MG63 (cell line): ENCODE results near the gene TMEM203. TPM values are rescaled to one million over a fixed set of nuclear protein-coding genes. Genes with fewer than 3 reads are reported as not detected.
A peak's percentile ranks its signal among the peaks of the same experiment; 100 is the strongest.

Experiments
- DNase-seq: peaks from one replicate; pipeline ENCODE4 v3.0.0-alpha.2; 2020
- H3K27me3 ChIP-seq: fragments of 250-450 bp; sonication (Bioruptor Pico); 2 replicates; pipeline ENCODE4 v1.5.1; 2020; ENCODE audit warnings: mild to moderate bottlenecking, moderate library complexity
- H3K36me3 ChIP-seq: fragments of 250-450 bp; sonication (Bioruptor Pico); 2 replicates; pipeline ENCODE4 v1.5.1; 2020; ENCODE audit warnings: mild to moderate bottlenecking, moderate library complexity
- H3K4me3 ChIP-seq: fragments of 250-450 bp; sonication (Bioruptor Pico); 2 replicates; pipeline ENCODE4 v1.5.1; 2020; ENCODE audit warnings: mild to moderate bottlenecking, moderate library complexity
- H3K9me3 ChIP-seq: fragments of 250-450 bp; sonication (Bioruptor Pico); 2 replicates; pipeline ENCODE4 v1.5.1; 2020; ENCODE audit warnings: mild to moderate bottlenecking, moderate library complexity
- total RNA-seq: library from RNA; depleted of rRNA; stranded (reverse); fragments of >200 nt; shearing (Covaris generic); gene quantifications from 2 replicates; pipeline ENCODE4 v1.2.3, GENCODE V29; 2014; ENCODE audit warnings: low replicate concordance

The TMEM203 gene
- total RNA-seq, 1 experiment from 2014 or later: 61.7 TPM

DNA sequence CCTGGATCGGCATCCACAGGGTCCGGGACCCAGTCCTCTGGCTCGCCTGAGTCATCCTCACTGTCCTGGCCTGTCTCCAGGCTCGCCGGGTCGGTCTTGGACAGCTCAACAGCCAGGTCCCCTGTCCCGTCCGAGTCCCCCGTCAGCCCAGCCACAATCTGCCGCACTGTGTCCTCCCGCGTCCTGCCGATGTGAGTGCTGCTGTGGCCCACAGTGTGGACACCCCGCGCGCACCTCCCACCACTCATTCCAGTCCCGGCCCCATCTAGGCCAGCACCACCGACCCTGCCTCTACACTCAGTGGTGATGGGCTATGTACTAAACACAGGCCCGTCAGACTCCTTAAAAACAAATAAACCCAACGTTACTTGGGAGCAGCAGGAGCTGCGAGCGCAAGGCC is 23.8 kb downstream of the TMEM203 start:
- Histone ChIP-seq H3K27me3 (no peaks in the 10 kb centered on the region), H3K4me3 (no peak overlapping the region), H3K9me3 (no peaks in the 10 kb centered on the region), H3K36me3 (peaks cover 10% of the 10 kb centered on the region)
- no peak for DNase-seq

DNA sequence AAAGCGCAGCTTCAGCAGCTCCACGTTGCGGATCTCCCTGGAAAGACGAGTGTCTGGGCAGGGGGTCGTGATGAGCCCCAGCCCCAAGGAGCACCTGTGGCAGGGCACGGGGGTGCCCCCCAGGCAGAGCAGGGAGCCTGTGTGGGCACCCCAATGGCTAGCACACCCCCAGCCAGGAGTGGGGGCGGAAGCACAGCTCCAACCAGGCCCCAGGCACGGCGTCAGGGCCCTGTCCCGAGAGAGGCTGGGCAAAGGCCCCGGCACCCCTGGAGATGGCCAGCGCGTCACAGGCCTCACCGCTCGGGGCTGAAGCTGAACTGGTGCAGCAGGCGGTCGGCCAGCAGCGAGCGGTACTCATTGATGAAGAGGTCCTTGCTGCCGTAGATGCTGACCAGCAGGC is 25.0 kb downstream of the TMEM203 start:
- Histone ChIP-seq H3K9me3 (no peaks in the 10 kb centered on the region), H3K36me3 (peaks cover 7% of the 10 kb centered on the region), H3K4me3 (no peak overlapping the region), H3K27me3 (no peaks in the 10 kb centered on the region)
- no peak for DNase-seq

DNA sequence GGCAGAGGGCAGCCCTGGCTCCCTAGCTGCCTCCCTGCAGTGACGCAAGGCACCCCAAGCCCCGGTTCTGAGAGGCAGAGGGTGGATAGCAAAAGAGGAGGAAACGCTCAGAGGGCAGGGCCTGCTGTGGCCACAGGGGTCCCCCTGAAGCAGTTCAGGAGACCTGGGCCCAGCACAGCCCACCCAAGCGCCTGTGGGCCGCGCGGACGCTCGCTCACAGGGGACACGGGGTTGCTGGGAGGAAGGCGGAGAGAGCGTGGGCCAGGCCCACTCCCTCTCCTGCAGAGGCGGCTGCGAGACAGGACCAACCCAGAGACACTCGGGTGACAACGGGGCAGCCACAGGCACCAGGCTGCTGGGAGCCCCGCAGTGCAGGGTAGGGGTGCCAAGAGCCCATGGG is 25.7 kb downstream of the TMEM203 start:
- peaks cover 7% of the 10 kb centered on the region for H3K36me3 ChIP-seq
- DNase-seq: no peak

DNA sequence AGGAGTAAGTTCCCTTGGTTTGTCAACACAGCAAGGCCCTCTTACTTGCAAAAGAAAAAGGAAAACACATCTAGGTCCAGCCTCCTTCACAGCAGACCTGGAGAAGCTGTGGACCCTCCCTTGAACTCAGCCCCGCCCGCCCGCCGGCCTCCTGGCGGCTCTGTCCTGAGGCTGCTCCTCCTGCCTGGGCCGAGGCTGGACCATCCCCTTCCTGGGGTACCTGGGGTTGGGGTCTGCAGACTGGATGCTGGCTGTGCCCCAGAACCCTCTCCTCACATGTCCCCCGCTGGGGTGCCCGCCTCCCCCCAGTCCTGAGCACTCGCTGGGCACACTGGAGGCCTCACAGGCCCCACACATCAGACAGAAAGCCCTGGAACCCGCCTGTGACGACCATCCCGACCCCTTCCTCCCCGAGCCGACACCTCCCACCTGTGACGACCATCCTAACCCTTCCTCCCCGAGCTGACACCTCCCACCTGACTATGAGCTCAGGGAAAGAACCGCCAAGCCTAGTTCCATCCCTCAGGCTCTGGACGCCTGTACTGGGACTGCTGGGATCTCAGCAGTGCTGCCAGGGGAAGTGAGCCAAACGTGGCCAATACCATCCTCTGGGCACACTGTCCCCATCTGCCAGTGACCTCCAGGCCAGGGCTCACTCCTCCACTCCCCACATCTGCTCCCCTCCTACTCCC is 26.4 kb downstream of the TMEM203 start:
- H3K4me3 ChIP-seq: no peak overlapping the region
- no peaks in the 10 kb centered on the region for H3K9me3 ChIP-seq
- H3K27me3 ChIP-seq: no peaks in the 10 kb centered on the region
- peaks cover 7% of the 10 kb centered on the region for H3K36me3 ChIP-seq
- DNase-seq: no peak

More for the DNA sequence above, 25.7 kb downstream of the TMEM203 start:
- no peaks in the 10 kb centered on the region for H3K27me3 ChIP-seq
- no peak overlapping the region for H3K4me3 ChIP-seq
- no peaks in the 10 kb centered on the region for H3K9me3 ChIP-seq

DNA sequence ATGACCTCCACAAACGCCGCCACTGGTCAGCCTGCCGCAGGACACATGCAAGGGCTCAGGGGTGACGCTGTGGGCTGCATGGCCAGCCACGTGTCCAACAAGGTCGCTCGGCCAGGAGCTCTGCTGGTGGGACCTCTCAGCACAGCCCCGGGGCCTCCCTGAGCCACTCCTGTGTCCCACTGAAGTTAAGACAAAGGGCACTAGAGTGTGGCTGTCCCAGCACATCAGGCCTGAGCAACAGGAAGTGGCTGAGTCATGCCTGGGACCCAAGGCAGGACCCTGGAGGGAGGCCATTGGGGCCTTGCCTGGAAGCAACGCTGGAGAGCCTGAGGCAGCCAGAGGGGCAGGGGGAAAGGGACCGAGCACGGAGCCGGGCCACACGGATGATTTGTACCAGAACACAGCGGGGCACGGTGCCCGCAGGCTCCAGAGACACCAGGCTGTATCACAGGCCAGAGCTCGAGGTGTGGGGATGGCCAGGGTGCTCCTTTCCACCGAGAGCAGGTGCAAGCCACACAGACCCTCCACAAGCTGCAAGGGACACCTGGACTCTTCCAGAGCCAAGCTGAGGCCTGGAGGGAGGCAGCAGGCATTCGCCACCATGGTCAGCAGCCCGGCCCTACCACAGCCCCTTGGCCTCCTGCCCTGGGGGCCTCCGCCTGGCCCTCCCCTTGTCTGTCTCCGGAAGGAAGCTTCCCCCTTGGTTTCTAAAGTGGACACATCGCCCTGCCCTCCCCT is 27.1 kb downstream of the TMEM203 start:
- Histone ChIP-seq H3K9me3 (no peaks in the 10 kb centered on the region), H3K36me3 (peaks cover 7% of the 10 kb centered on the region), H3K4me3 (no peak overlapping the region), H3K27me3 (no peaks in the 10 kb centered on the region)
- no peak for DNase-seq

DNA sequence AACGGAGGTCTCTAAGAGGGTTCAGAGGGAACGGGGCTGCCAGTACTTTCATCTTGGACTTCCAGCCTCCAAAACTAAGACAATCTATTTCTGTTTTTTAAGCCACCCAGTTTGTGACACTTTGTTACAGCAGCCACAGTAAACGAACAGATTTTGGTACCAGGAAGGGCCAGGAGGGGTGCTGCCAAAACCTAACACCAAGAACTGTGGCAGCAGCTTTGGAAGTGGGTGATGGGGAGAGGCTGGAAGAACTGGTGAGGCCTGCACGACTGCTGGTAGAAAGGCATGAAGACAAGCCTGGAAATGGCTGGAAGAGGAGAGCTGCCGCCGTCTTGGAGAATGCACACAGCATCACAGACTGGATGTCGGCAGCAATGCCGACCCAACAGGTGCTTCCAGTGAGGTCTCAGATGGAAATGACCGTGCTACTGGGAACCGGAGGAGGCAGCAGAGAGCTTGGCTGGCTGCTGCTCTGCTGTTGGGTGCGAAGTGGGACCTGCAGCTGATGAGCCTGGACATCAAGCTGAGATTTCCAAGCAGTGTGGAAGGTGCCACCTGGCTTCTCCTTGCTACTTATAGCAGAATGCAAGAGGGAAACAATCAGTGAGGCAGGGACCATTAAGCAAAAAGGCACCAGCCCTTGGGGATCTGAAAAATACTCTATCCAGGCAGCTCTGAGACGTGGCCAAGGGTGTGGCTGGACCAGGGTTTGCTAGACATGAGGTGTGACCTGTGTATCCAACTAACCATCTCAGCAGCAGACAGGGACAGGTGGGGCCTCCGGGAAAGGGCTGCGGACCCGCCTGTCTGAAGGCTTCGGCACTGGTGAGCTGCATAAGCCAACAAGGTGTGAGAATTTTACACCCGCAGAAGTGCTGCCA is 28.9 kb downstream of the TMEM203 start:
- Histone ChIP-seq H3K27me3 (no peaks in the 10 kb centered on the region), H3K9me3 (no peaks in the 10 kb centered on the region), H3K4me3 (no peak overlapping the region), H3K36me3 (peaks cover 2% of the 10 kb centered on the region)
- DNase-seq: peak; percentile 25

DNA sequence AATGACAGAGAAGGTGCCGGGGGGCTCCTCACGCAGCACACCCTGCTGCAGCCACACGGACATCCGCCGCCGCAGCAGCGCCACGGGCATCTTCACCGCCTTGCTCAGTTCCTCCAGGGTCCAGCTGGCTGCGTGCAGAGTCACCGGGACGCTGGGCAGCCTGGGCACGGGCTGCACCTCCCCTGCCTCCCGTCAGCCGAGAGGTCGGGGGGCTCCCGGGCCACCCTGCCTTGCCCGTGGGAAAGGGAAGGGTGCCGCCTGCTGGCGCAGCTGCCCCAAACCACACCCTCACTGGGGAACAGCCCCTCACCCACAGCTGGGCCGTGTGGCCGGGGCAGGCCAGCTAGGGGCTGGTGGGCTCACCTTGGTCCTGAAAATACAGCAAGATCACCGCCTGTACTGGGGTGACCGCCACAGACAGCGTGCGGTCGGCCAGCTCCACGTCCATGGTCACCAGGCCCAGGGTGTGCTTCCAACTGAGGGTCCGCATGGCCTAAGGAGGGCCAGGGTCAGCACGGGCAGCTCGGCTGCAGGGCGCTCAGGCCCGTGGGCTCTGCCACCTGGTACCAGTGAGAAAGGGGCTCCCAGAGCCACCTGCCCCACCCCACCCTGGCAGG is 30.0 kb downstream of the TMEM203 start:
- Histone ChIP-seq H3K4me3 (no peak overlapping the region), H3K27me3 (no peaks in the 10 kb centered on the region), H3K36me3 (peaks cover 2% of the 10 kb centered on the region), H3K9me3 (no peaks in the 10 kb centered on the region)
- DNase-seq: no peak

DNA sequence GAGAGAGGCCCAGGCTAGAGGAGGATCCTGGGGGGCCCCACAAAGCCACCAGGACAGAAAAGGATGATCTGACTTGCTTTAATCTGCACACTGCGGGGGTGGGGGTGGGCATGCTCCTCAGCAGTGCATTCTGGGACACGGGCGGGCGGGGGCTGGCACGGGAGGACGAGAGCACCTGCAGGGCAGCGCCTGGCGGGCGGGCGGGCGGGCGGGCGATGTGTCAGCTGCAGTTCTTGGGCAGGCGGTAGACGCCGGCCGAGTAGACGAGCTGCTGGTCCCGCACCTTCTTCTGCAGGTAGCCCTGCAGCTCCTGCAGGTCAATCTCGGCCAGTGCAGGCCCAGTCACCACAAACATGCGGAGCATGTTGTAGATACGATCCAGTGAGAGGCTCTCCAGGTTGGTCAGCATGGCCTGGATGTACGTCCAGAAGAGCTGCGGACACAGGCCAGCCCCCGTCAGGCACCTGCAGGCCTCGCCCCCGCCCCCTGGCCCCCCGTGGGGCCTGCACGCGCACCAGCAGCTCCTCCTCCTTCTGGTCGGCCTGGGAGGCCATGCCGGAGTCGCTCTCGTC is 30.6 kb downstream of the TMEM203 start:
- peaks cover 2% of the 10 kb centered on the region; the same call in 1 of the 2 replicates for H3K36me3 ChIP-seq
- H3K9me3 ChIP-seq: no peaks in the 10 kb centered on the region
- H3K4me3 ChIP-seq: no peak overlapping the region
- no peak for DNase-seq
- H3K27me3 ChIP-seq: no peaks in the 10 kb centered on the region

DNA sequence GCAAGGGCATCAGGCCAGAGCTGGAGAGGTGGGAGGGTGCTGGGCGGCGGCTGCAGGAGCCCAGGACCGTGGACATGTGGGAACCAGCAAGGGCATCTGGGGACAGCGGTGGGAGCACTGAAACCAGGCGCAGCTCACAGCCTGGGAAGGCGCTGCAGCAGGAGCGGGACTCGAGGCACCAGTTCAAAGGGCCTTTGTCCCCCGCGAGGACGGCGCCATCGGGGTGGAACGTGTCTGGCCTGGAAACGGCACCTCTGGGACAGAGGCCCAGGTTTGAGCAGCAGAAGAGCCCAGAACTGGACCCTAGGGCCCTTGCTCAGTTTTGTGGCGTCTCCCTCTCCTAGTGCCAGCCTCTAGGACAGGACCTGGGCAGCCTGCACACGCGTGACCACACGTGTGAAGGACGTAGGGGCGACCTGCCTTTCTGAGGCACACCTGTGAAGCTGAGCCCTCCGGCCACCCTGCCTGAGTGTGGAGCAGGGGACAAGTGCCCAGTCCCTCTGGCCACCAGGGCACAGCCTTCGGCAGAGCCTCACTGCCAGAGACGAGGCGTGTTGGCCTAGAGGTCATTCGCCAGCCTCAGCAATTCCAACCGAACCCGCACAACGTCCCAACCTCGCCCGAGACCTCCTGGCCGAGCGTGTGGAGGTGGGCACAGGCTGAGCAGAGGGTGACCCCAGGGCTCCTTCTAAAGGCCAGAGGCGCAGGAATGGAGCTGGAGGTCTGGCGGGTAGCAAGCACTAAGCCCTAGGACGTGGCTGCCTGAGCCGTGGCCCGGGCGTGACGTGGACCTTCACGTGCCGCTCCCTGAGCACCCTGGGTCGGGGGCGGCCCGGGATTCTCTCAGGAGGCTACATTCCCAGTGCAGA is 31.4 kb downstream of the TMEM203 start:
- Histone ChIP-seq H3K4me3 (no peak overlapping the region), H3K9me3 (no peaks in the 10 kb centered on the region), H3K27me3 (peaks cover 2% of the 10 kb centered on the region; the same call in 1 of the 2 replicates), H3K36me3 (peaks cover 2% of the 10 kb centered on the region; the same call in 1 of the 2 replicates)
- no peak for DNase-seq

DNA sequence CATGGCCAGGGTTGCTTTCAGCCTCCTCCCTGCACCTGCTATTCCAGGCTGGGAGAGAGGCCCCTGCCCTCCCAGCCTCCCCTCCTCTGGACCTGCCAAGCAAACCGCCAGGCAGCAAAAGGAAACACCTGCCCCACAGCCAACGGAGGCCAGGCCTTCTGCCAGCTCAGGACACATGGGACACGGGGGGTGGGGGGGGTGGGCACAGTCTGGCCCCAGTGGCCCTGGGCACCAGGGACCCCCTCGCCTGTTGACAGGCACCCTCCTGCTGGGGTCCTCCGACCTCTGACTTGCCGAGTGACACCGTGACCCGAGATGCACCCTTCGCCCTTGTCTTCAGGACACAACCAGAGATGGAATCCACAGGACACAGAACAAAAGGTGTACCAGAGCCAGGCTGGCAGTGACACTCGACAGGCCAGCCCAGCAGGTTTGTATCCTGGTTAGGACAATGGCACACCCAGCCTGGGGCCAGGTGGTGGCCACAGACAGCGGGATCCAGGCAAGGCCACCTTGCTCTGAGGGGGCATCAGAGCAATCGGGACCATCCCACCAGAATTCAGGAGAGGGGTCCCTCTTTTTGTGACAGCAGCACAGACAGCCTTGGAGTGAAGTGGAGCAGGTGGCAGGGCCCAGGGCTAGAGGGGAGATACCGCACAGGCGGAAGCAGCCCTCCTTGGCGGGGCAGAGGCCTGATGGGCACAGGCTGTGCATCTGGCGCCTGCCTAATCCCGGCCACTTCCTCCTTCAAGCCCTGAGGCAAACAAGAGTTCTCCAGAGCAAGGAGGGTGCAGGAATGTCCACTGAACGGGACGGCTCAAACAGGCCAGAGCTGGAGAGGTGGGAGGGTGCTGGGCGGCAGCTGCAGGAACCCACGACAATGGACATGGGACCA is 32.3 kb downstream of the TMEM203 start:
- H3K9me3 ChIP-seq: no peaks in the 10 kb centered on the region
- no peak overlapping the region for H3K4me3 ChIP-seq
- H3K36me3 ChIP-seq: no peaks in the 10 kb centered on the region
- peaks cover 7% of the 10 kb centered on the region for H3K27me3 ChIP-seq
- DNase-seq: no peak

DNA sequence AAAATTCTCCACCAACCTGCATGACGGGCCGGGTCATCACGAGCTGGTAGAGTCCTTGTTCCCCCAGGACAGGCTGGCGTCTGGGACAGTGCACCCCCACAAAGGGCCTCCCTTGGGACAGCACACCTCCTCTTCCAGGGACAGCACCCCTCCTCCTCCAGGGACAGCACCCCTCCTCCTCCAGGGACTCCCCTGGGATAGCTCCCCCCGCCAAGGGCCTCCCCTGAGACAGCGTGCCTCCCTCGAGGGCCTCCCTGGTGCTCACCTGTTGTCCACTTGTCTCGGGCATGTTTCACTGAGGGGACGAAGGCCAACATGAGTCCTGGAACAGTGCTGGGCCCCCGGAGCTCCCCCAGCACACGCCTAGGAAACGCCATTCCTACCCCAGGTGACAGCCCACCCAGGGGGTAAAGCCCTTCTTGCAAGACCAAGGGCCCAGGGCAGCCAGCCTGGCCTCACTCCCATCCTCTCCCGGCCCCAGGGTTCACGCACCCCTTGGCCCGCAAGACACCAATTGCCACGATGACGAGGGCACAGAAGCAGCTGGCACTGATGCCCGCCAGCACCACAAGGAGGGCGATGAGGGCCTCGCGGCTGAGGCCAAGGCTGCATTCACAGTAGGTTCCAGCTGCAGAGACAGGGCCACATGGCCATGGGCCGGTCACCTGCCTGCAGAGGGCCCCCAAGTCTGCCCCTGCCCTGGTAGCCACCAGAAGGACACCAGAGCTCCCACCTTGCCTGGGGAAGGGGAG is 34.1 kb downstream of the TMEM203 start:
- Histone ChIP-seq H3K9me3 (no peaks in the 10 kb centered on the region), H3K36me3 (no peaks in the 10 kb centered on the region), H3K4me3 (no peak overlapping the region), H3K27me3 (peaks cover 24% of the 10 kb centered on the region)
- no peak for DNase-seq

DNA sequence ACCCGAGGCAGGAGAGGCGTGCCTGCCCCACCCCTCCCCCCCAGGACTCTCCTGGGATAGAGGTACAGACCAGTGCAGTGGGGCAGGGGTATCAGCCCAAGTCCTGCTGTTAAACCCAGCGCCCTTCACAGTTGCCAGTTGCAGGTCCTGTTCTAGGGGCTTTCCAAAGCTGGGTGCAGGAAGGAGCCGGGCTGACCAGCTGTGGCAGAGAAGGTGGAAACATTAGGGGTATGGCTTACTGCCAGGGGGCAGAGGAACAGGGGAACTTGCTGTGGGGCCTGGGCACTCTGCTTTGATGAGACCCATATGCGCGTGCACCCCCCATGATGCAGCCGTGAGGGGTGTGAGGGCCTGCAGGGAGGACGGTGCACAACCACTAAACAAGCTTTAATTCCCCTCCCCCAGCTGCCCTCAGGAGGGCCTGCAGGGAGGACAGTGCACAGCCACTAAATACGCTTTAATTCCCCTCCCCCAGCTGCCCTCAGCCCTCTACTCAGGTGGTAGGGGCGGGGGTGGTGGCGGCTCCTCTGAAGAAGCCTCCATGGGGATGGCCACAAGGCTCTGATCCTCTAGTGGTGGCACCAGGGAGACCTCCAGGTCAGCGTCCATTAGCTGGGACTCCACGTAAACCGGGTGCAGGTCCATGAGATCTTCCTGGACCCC is 34.8 kb downstream of the TMEM203 start:
- no peaks in the 10 kb centered on the region for H3K36me3 ChIP-seq
- peaks cover 26% of the 10 kb centered on the region for H3K27me3 ChIP-seq
- DNase-seq: no peak
- no peaks in the 10 kb centered on the region for H3K9me3 ChIP-seq
- no peak overlapping the region for H3K4me3 ChIP-seq

DNA sequence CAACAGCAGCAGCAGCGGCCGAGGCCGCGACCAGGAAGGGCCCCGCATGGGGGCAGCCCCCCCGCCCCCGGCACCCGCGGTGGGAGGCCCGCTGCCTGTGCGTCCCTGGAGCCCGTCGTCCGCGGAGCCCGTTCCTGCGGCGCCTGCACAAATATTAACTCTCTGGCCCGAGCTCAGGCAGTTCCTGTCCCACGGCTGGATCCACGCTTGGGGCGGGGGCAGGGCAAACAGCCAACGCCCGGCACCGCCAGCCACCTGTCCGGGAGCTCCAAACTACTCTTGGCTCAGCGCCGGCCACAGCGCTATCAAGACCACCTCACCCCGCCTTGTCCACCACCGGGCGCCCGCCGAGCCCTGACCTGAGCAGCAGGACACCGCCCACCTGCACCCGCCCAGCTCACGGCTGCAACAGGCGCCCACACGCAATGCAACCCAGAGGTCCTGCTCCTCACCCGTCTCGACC is 35.5 kb downstream of the TMEM203 start, which contains the start of gene LRRC26:
TSS of gene LRRC26 (minus strand) at position 156 of the 463 bp plus-strand sequence. CDS start at position 48, 108 bp downstream.
- no peak for DNase-seq
- H3K9me3 ChIP-seq: no peaks in the 10 kb centered on the region
- no peaks in the 10 kb centered on the region for H3K36me3 ChIP-seq
- peaks cover 26% of the 10 kb centered on the region for H3K27me3 ChIP-seq
- H3K4me3 ChIP-seq: no peak within 1 kb of the TSS; the same call in 1 of the 2 replicates
